Measurements from ENCODE around the gene SSBP3.

SSBP3 gene

DNA sequence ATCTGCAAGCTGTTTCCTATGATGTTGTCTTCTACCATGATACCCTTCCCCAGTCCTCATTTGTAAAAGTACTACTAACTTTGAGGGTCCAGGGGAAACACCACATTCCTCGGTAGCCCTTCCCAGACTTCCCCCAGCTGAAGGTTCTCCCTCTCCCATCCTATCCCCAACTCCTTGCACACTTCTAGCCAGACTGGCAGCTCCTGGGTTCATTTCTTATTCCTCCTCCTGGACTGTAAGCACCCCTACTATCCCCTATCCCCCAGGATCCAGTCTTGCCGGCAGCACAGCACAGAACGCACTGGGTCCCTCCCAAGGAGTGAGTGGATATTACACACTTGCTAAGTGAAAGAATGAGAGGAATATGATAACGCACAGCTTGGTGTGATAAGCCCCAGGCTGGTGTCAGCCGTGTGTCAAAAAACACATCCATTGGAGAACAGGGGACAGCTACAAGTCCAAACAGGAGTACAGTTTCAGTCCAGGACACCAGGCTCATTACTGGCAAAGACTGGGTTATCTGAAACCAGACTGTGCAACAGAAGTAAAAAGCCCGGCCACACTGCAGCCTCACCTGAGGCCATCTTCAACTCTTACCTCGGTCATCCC is 100.2 kb downstream of the SSBP3 start:
- no peak for DNase-seq (ENCODE audit: low spot score)

DNA sequence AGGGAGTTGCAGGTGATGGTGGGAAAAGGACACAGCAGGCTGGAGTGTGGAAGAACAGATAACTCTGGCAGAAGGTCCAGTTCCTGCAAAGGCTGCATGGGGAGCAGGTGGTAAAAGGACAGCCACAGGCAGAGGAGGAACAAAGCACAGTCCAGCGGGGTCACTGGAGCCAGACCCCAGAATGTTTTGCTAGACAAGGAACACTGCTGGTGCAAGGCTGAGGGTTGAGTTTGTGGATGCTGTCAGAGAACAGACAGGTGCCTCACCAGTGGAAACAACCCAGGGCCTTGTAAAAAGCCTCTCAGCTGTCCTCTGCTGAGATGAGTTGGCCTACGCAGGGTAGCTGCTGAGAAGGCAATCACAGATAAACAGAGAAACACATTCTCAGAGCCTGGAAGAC is 101.7 kb downstream of the SSBP3 start:
- no peak for DNase-seq (ENCODE audit: low spot score)

DNA sequence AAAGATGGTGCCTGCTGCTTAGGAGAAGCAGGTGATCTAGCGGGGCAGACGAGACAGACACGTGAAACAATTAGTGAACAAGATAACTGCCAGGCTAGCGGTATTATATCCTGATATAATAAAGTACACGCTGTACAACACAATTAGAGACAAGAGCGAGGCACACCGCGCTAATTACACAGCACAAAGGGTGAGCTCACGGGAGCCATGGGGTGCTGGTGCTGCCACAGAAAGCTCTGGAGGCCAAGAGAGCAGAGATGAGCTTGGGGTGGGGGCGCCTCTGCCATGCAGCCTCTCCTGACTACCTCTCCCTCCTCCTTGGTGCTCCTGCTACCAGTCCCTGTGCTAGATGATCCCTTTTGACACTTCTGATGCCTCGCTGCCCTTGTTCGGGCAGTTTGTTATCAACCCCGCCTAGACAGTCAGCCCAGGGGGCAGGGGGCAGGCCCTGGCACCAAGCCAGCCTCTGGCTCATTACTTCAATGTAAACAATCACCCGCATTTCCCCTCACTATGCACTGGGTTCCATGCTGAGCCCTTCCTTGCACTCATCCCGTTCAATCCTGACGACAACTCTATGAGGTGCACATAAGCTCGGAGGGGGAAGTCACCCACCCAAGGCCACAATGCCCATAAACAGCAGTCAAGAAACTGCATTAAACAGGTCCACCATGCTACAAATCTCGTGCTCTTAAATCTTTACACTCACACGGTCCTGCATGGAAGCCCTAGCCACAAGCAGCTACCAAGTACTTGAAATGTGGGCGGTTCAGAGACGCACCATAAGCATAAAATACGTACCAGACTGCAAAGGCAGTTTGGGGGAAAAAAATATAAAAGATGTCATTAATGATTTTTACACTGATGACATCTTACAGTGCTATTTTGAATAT is 103.0 kb downstream of the SSBP3 start:
- DNase-seq (ENCODE audit: low spot score), result no peak

DNA sequence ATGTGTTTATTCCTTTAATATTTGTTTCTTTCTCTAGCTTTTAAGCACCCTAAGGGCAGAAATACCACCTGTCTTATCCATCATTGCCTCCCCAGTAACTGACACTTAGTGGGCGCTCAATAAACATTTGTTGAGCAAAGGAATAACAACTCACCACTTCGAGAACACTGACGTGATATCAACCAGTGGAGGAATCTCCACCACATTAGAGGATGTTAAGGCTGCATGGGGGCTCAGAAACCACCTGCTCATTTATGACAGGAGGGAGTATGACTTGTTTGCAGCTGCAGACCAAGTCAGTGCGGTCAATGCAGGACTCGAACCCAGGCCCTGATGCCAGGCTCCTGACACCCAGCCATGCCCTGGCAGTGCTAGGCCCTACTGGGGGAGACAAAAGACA is 103.6 kb downstream of the SSBP3 start:
- DNase-seq (ENCODE audit: low spot score), result no peak

DNA sequence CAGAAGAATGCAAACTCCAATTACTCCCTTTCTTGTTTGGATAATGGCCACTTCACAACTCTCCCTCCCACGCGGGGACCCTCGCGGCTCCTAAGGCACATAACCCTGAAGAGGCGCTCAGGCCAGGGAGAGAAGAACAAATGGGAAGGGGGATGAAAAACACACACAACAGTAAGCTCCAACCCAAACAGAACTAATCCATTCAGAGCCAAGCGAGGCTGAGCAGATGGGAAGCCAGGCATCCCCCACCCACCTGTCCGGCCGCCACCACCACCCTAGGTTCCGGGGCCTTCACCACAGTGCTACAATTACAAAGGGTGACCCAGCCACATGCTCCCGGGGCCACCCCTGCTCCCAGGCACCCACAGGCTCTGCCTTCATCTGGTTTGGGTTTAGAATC is 104.7 kb downstream of the SSBP3 start:
- DNase-seq (ENCODE audit: low spot score), result no peak

DNA sequence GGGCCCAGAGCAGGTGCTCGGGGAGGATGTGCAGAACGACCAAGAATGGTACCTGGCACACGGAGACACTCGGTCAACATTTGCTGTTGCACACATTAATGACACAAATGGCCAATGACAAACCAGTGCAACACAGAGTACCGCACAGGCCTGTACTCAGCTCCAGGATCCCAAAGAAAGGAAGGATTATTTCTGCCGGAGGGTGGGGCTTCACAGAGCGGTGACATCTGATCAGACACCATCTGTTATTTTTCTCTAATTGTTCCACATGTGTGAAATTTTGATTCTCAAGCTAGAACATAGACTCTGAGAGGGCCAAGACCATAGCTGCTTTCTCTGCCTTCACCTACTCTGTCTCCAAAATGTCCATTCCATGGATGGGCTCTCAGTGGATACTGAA is 105.8 kb downstream of the SSBP3 start:
- no peak for DNase-seq (ENCODE audit: low spot score)

DNA sequence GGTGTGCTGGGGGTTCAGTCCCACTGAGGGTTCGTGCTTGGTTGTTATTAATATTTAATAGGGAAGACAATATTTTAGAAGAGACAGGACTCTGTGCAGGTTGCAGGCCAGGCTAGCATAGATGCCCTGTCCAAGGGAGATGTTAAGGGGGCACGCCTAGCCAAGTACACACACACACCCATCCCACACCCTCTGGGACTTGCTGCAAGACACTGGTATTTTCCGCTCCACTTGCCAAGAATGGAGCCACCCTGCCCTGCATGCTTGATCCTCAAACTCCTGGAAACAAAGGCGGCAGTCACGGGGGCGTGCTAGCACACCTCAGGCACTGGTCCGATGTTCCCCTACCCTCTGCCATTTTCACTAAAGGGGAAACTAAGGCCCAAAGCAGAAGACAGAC is 107.2 kb downstream of the SSBP3 start:
- DNase-seq (ENCODE audit: low spot score), result no peak

DNA sequence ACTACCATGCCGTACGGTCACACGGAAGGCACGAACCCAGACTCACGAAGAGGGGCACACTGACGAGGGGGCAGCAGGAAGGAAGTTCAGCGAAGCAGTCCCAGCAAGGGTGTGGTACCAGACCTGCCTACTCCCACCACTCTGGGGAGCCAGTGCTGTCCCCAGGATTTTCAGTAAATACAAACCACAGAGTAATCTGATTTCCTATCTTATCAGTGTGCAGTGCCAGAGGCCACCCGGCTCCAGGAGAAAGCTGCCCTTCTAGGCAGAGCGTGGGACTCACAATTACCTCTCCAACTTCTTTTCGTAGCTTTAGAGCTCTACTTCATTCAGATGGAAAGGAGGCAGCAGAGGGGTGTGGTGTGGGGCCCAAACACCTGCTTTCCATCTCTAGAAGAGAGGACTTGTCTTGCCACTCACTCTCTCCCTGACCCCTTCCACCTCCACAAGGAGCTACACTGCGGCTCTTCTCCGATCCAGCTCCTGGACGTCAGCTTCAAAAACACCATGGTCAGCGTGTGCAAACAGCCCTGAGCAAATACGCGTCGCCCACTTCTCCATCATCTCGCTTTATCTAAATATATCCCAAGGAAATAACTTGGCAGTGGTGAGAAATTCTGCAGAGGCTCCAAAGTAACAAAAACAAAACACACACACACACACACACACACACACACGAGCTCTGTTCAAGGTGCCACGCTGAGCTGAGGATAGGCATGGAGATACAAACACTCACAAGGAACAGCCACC is 107.7 kb downstream of the SSBP3 start:
- no peak for DNase-seq (ENCODE audit: low spot score)

DNA sequence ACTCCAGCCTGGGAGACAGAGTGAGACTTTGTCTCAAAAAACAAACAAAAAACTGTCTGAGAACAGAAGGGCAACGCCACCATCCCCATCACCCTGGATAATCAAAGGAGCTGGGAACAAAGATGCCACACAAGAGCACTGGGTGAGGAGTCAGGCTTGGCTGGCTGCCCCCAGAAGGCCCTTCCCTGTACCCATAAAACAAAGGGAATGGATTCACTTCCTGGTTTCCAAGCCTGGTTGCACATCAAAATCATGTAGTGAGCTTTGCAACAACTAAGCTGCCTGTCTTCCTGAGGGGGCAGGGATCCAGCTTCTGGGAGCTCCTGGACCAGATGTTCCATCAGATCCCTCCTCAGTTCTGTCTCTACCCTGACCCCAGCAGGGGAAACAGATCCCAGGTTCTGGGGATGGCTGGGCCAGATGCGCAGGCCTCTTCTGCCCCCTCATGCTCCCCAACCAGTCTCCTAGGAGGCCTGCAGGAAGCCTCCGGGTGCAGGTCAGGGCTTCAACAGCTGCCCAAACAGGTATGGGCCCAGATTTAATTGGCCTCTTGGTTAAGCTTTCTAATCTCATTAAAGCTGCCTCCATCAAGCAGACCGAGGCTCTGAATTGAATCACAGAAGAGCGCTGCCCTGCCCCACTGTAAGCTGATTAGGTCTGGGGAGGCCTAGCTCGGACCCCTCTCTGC is 108.5 kb downstream of the SSBP3 start:
- no peak for DNase-seq (ENCODE audit: low spot score)

DNA sequence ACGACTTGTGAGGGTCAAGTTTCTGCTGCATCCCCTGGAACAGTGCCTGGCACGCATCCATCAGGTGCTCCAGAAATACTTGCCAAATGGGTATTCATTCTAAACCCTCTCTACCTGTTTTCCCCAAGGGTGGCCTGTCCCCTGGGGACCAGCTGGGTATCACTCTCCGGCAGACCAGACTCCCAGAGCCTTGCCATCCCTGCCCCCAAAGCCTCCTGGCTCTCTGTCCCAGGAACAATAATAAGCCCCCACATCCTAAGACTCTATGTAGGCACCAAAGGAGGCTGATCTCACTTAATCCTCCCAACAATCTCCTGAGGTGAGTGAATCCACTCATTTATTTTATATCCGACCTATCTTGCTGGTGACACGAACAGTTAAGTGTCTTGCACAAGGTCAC is 109.5 kb downstream of the SSBP3 start:
- DNase-seq (ENCODE audit: low spot score), result no peak

DNA sequence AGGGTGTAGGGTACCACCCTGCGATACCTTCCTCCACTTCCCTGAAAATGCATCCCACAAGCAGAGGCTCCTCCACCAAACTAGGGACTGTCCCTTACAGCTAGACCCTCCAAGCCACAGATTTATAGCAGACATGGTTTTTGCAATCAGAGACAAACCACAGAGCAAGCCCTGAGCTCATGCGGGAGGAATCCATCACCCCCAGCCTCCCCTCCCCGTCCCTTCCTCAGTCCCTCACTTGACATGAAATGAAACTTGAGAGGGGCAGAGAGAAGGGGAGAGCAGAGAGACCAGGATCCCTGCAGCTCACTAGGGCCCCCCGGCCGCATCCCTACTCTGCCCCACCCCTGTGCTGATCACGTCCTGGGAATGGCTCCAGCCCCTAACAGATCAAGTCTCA is 111.3 kb downstream of the SSBP3 start:
- no peak for DNase-seq (ENCODE audit: low spot score)

DNA sequence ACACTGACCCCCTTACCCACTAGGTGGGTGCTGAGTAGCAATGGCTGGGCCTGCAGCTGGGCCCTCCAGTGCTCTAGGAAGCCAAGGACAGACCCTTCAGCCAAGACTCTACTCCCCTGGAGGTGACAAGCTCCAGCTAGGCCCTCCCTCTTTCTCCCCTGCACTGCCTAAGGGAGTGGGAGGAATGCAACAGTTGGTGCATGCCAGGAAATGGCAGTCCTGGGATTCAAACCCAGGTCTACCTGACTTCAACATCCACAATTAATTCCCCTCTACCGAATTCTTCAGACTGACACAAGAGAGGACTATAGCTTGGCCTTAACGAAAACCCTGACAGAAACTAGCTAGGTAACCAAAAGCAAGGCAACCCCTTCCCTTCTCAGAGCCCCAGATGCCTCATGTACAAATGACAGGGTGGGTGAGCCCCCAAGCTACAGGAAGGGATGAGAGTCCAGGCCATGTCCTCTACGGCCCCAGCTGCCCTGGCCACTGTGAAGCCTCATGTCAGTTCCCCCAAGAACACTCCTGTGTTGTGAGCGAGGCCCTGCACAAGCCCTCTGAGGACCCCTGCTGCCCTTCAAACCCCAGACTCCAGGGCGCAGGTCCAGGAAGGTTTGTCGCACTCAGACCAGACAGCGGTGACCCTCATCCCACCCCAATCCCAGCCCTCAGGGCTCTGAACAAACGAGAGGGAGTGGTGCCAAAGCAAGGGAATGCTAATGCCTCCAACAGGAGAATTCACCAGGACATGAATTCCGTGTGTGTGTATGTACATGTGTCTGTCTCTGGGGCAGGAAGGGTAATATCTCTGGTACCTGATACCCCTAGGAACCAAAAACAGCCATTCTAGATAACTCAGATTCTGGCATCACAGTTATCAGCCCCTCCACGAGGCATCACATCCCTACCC is 113.9 kb downstream of the SSBP3 start:
- no peak for DNase-seq (ENCODE audit: low spot score)

DNA sequence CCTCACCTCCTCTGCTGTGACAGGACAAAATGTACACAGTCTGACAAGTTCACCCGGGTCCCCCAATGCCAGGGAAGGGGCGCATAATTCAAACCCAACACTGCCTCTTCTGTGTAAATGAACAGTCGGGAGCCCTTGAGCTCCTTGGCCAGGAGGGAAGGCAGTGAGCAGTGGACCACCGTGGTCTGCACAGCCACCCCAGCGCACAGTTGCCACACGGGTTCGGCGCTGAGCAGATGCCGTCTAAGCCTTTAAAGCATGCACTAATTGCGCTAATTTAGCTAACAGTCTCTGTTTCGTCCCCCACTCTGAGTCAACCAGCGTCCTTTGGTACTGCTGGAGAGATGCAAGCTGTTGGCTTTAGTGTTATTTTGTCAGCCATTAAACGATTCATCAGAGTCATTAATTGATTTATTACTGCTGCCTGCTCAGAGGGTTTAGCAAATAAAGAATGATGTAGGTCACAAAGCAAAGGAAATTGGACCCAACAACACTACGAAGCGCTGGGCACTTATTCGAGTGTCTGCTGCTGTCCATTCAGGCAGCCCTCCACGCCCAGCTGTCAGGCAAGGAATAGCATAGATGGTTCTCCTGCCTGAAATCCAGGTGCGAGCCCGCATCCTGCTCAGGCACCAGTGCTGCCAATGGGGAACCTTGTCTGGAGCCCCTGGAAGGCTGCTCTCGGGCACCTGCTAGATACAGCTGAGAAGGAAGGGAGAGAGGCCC is 114.8 kb downstream of the SSBP3 start:
- DNase-seq (ENCODE audit: low spot score), result no peak

DNA sequence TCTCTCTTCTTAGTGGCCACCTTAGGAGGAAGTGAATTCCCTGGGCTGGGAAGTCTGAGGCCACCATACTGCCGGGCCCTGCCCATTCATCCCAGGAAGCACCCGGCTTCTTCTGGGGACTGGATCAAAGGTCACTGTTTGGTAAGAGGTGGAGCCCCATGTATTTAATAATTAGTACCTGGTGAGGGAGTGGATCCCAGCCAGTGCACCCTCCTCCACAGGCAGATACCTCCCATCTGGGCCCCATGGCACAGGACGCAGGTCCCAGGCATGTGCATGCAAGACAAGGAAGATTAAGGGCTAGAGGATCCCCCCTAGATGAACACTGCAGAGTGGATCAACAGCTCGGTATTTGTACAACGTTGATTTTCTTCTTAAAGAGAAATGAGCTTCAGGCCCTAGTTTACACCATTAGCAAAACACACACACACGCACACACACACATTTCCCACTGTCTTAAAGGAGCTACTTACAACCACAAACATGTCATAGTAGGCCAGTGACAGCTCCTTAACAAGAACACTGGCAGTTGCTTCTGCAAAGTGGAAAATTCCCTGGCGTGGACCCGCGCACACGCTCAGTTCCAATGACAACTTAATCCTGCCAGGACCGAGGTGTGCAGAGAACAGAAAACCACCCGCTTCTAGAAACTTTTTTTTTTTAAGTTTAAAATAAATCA is 115.5 kb downstream of the SSBP3 start:
- DNase-seq (ENCODE audit: low spot score), result peak; percentile 6

DNA sequence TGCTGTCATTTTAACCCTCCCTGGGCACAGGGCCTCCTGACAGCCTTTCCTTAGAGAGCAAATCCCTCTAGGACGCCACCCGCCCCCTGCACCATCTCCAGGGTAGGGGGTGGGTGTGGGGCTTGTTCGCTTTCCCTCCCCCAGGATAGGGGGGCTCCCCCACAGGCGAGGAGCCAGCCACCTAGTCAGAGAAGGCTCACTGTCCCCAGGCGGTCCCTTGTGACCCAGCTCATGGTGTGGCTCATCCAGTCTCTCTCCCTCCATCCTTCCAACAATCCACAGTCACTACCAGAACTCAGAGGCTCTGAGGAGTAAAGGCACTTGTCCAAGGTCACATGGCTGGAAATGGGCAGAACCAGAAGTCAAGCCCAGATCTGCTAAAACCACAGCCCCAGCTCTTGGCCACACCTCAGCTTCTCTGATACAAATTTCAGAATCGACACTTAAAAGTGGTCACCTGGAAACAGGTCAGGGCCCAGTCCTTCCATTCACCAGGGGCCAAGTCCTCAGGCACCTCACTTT is 116.4 kb downstream of the SSBP3 start:
- DNase-seq (ENCODE audit: low spot score), result no peak

DNA sequence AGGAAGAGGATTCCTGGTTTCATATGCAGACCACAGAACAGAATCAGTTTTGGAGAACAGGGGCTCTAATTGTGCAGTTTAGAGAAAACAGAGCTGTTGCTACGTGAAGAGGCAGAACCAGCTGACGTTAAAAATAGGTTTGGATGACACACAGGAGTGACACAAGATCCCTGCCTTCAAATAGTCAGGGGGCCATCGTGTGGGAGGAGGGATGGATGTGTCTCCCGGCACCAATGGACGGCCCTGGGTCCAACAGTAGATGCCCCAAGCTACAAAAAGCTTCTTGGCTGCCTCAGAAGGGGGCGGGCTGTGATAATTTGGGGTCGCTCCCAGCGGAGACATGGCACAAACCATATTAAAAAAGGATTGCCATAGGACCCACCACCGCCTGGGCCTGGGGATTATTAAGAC is 118.4 kb downstream of the SSBP3 start:
- DNase-seq (ENCODE audit: low spot score), result no peak

DNA sequence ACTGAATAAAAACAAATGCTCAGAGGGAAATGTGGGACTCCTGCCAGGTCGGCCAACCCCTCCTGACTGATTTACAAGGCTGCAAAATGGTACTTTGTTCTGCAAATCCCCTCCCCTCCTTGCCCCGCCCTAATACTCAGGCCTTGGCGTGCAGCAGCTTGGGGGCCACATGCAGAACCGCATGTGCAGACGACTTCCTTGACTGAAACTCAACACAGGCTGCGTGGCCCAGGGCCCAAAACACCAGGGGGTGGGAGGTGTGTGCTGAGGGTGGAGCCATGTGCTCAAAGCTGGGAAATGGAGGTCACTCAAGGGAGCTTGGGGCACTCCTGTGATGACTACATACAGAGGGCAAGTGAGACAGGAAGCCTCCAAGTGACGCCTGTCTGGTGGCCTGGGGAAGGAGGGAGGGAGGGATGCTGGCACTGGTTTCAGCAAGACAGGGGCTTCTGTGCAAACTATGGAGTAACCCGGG is 119.0 kb downstream of the SSBP3 start:
- DNase-seq (ENCODE audit: low spot score), result peak; percentile 49

DNA sequence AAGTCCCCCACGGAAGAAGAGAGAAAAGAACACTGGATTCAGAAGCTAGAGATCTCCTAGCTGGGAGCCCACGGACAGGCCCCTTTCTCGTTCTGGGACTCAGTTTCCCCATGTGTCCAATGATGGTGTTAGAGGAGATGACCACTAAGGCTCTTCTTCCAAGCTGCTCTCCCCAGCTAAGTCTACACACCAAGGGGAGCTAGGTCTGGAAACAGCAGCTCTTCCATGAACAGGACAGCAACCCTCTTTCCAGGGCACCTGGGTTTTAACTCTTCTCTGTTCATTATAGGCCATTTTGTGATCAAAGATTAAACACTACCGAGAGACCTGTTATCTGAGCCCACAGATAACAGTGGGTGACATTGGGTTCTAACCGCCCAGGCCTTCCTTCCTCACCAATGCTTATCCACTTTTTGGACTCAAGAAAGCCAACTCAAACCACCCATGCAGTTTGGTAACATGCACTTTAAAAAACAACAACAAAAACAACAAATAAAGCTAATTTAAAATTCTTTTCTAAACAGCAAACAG is 120.3 kb downstream of the SSBP3 start:
- no peak for DNase-seq (ENCODE audit: low spot score)

DNA sequence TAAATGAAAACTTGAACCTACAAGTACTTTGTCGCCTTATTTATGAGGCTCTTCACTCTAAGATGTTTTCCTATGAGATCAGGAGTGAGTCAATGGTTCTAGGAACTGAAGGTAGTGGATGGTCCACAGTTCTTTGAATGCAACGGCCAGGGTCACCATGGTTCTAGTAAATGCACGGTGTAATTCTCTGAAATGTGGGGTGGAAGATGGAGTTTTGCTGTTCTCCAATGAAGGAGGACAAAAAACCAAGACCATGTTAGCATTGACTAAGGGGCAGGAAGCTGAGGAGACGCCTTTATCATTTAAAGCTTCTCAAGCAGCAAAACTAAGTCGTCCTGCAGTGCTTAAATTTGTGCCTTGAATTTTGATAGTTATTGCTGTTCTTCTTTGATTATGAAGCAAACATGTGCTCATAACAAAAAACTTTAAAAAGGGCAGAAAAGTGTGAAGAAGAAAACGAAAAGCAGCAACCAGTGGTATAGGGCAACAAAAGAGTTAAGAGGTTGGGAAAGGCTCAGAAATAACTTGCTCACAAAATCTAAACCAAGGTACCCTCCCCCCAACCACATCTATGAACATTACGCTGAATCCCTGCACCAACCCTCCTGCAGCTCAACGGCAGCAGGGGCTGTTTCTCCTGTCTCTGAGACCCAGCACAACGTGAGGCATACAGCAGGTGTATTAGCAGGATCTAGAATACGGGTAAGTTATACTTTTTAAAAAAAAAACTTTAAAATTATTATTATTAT is 121.2 kb downstream of the SSBP3 start:
- DNase-seq (ENCODE audit: low spot score), result peak; percentile 53

All from CD4-positive, alpha-beta T cell treated with Interleukin-15 for 4 hours (primary cell).